Activated gamma-delta T cell treated with Interleukin-2 at 50 U/mL for 16 hours (primary cell): ENCODE data around the gene RGL3.
"Not testable (repeated sequence)": the region's sequence is repeated elsewhere in the genome, so short reads cannot be mapped to it uniquely, and the experiment has no call there.

Experiments
- DNase-seq: peaks from one replicate; pipeline ENCODE4 v3.0.0-alpha.2; 2020

RGL3 gene

GRCh38 chr19:11416346-11417052, 2.6 kb downstream of the RGL3 start:
- DNase-seq, result no peak

- DNase-seq, result no peak
Measured at GRCh38 chr19:11414544-11414943, 4.6 kb downstream of the RGL3 start.

DNA sequence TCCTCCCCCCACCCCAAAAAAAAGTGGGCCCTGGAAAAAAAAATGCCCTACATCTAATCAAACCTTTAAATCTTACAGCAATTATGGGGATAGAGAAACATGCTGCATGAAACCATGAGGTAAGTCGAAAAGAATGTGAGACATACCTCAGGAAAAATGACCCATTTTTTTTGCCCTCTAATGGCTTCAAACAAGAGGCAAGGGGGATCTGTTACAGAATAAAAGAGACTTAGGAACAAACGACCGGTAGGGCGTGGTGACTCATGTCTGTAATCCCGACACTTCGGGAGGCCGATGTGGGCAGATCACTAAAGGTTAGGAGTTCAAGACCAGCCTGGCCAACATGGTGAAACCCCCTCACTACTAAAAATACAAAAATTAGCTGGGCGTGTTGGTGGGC, 8.4 kb downstream of the RGL3 start:
- DNase-seq, result no peak

- no peak for DNase-seq
Measured at GRCh38 chr19:11408591-11408990, 10.5 kb downstream of the RGL3 start.

DNA sequence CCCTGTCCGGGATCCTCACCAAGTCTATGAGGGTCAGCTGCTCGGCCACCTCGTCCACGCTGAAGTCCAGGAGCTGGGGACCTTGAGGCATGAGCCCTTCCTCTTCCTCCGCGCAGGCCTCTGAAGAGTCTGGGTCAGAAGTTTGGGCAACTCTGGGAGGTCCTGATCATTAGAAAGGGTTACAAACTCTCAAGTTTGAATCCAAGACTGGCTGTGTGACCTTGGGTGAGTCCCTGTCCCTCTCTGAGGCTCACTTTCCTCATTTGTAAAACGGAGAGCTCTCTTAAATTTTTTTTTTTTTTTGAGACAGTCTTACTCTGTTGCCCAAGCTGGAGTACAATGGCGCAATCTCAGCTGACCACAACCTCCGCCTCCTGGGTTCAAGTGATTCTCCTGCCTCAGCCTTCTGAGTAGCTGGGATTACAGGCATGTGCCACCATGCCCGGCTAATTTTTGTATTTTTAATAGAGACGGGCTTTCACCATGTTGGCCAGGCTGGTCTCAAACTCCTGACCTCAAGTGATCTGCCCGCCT, 12.3 kb downstream of the RGL3 start:
- not testable (repeated sequence) for DNase-seq

DNA sequence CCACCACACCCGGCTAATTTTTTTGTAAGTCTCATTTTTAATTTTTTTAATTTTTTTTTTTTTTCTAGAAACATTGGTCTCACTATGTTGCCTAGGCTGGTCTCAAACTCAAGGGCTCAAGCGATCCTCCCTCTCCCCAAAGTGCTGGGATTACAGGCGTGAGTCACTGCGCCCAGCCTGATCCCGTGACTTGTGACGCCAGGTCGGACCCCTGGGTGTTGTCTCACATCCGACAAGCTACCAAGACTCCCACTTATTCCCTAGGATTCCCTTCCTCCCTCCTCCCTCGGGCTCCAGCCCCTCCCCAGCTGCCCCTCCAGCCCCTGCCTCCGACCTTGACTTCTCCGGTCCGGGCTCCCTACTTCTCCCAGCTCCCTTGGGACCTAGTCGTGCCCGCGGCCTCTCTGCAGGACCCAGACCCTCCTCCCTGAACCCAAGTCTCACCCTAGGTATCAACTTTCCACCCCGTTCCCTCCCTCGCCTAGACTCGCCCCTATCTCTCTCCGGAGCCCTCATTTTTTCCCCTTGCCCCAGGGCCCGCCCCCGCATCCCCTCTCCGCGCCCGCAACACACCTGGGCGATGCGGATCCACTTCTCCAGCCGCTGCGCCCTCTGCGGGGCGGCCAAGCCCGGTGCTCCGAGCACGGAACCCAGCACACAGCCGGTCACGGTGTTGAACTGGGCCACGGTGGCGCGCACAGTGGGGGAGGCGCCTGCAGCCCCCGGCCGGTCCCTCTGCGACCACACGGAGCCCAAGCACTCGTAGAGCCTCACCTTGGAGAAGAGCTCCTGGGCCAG, 13.1 kb downstream of the RGL3 start:
- DNase-seq, result no peak

DNA sequence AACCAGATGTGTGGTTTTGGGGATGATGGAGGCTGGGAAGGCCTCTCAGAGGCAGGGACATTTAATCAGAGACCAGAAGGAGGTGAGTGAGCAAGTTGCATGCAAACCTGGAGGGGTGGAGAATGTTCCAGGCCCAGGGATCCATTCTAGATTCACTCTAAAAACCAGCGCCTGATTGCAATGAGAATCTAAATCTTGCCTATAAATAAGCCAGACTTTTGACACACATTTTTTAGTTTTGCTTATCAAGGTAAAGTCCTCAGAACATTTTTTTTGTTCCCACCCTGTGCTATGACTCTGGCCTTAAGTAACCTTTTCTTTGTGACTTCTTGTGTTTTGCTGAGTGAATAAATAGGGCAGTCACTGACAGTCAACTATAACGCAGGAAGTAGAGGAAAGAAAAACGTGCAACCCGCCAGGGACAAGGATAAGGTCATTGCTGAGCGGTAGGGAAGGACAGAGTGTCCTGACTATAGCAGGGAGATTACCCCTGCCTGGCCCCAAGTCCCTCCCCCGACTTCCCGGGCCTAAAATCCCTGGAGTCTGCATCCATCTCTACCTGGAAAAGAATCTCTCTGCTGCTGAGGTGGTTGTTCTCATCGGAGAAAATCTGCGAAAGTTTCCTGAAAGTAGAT, 14.4 kb downstream of the RGL3 start:
- DNase-seq, result no peak

DNA sequence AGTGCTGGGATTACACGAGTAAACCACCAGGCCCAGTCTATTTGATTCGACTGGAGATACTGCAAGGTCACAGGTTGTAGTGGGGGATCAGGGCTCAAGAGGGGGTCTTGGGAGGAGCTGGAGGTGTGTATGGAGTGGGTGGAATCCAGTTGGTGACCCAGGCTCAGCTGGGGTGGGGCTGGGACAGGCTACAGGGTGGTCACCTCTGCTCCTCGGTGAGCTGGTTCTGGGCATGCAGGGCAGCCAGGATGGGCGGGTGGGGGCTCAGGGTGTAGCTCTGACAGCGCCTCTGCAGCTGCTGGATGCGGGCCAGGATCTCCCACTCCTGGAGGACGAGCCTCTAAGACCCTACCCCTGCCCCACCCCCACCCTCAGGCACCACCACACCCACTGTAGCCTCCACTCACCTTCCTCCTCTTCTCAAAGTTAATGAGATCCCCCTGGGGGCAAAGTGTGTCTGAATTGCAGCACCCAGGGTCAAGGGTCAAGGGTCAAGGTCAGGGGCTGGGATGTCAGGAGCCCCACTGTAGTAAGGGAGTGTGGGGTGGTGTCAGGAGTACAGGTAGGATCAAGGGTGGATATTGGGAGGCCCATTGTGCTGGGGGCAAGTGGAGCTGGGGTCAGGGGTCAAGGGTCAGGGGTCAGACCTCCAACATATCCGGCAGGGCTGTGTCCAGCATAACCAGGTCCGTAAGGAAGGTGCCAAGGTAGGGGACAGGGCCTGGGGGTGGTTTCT, 17.1 kb downstream of the RGL3 start:
- no peak for DNase-seq

DNA sequence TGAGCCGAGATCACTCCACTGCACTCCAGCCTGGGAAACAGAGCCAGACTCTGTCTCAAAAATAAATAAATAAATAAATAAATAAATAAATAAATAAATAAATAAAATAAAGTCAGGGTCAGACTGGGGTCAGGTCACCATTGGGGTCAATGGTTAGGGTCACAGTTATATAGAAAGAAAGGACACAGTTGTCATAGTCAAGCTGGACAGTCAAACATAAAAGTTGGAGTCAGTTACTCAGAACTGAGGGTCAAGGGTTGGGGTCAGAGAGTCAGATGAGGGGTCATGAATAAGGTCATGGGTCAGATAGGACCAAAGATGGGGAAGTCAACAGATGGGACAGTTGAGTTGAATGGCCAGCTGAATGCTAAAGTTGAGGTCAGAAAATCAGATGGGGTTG, 18.3 kb downstream of the RGL3 start:
- no peak for DNase-seq

DNA sequence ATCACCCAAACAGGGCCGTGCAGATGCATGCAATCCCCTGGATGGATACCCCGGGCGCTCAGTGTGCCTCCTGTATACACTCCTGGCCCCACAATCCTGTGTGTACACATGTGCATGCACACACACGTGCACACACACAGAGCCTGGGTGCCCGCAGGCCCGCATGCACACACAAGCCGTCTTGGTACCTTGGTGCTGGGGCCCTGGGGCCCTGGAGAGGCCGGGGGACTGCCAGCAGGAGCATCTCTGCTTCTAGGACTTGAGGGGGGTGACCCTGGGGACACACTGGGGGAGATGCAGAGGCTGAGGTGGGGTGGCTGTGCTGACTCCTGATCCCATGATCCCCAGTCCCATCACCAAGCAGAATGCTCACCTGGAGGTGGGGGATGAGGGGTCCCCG, 19.4 kb downstream of the RGL3 start:
- no peak for DNase-seq

GRCh38 chr19:11397089-11397610, 22.0 kb downstream of the RGL3 start:
- no peak for DNase-seq

- DNase-seq, result no peak
Measured at GRCh38 chr19:11390933-11391680, 28.0 kb downstream of the RGL3 start.

GRCh38 chr19:11390359-11390758, 28.8 kb downstream of the RGL3 start:
- no peak for DNase-seq

GRCh38 chr19:11387162-11388034, 31.7 kb downstream of the RGL3 start:
- no peak for DNase-seq

GRCh38 chr19:11384778-11385129, 34.4 kb downstream of the RGL3 start:
- DNase-seq, result no peak

GRCh38 chr19:11383706-11384048, 35.4 kb downstream of the RGL3 start:
- no peak for DNase-seq

- DNase-seq, result peak; percentile 27
Measured at GRCh38 chr19:11382898-11383705, 36.0 kb downstream of the RGL3 start.

- peak; percentile 97 for DNase-seq
Measured at GRCh38 chr19:11380653-11381537, 38.2 kb downstream of the RGL3 start.

GRCh38 chr19:11379857-11380350, 39.2 kb downstream of the RGL3 start:
- no peak for DNase-seq
